KBM-7 (cell line): Measurements from ENCODE around the gene CCL27.

ENCODE experiments used
- DNase-seq: peaks from one replicate; pipeline ENCODE4 v3.0.0-alpha.2; 2015
- in situ Hi-C: fragments of 300-500 bp; cut with MboI; formaldehyde crosslinking; loops from 2 replicates; pipeline ENCODE4 v1.14.3; 2020; ENCODE audit warnings: low sequenced_read_pairs, low pct_unique_long_range_greater_than_20kb, mixed read lengths

CCL27 gene

GRCh38 chr9:34662526-34663302, at the start of gene CCL27:
TSS of gene CCL27 (minus strand) at chr9:34662657. CDS start at chr9:34662633, 24 bp downstream.
- in situ Hi-C loops, result no loop called here
- no peak for DNase-seq

- no peak for DNase-seq
- in situ Hi-C loops, result no loop called here
Observed at GRCh38 chr9:34712140-34712539, 49.7 kb upstream of the CCL27 start.

GRCh38 chr9:34710023-34710422, 47.6 kb upstream of the CCL27 start, which contains the start of gene CCL21:
TSS of gene CCL21 (minus strand) at chr9:34710136. CDS start at chr9:34710066, 70 bp downstream.
- DNase-seq, result no peak
- in situ Hi-C loops, result no loop called here

GRCh38 chr9:34709196-34709978, 46.9 kb upstream of the CCL27 start:
- in situ Hi-C loops, result no loop called here
- no peak for DNase-seq

GRCh38 chr9:34707130-34707529, 44.7 kb upstream of the CCL27 start:
- in situ Hi-C loops, result no loop called here
- no peak for DNase-seq

- DNase-seq, result peak; percentile 84
- in situ Hi-C loops, result no loop called here
Observed at GRCh38 chr9:34701769-34702736, 39.6 kb upstream of the CCL27 start.

- peak; percentile 84 for DNase-seq
- in situ Hi-C loops, result no loop called here
Observed at GRCh38 chr9:34701023-34701768, 38.7 kb upstream of the CCL27 start.

GRCh38 chr9:34694811-34695210, 32.4 kb upstream of the CCL27 start:
- no peak for DNase-seq
- in situ Hi-C loops, result no loop called here

- DNase-seq, result no peak
- in situ Hi-C loops, result no loop called here
Observed at GRCh38 chr9:34693560-34693959, 31.1 kb upstream of the CCL27 start.

GRCh38 chr9:34691936-34692315, 29.5 kb upstream of the CCL27 start:
- in situ Hi-C loops, result no loop called here

GRCh38 chr9:34690983-34691935, 28.8 kb upstream of the CCL27 start, which contains the start of gene CCL19:
TSS of gene CCL19 (minus strand) at chr9:34691276. CDS start at chr9:34691139, 137 bp downstream.
- DNase-seq, result peak; percentile 34
- in situ Hi-C loops, result no loop called here

More at GRCh38 chr9:34691936-34692315, 29.5 kb upstream of the CCL27 start:
- no peak for DNase-seq

GRCh38 chr9:34689512-34689911, 27.1 kb upstream of the CCL27 start:
- no peak for DNase-seq
- in situ Hi-C loops, result no loop called here

GRCh38 chr9:34689116-34689470, 26.6 kb upstream of the CCL27 start:
- DNase-seq, result no peak
- in situ Hi-C loops, result no loop called here

GRCh38 chr9:34688329-34689115, 26.1 kb upstream of the CCL27 start:
- in situ Hi-C loops, result no loop called here

GRCh38 chr9:34687276-34688030, 25.0 kb upstream of the CCL27 start:
- in situ Hi-C loops, result no loop called here
- DNase-seq, result no peak

More at GRCh38 chr9:34688329-34689115, 26.1 kb upstream of the CCL27 start:
- DNase-seq, result no peak

- in situ Hi-C loops, result no loop called here
- DNase-seq, result no peak
Observed at GRCh38 chr9:34686732-34687131, 24.3 kb upstream of the CCL27 start.
